ENCODE data around the gene OOSP2.
"Not testable (repeated sequence)": the region's sequence is repeated elsewhere in the genome, so short reads cannot be mapped to it uniquely, and the experiment has no call there.

The OOSP2 gene, protein sequence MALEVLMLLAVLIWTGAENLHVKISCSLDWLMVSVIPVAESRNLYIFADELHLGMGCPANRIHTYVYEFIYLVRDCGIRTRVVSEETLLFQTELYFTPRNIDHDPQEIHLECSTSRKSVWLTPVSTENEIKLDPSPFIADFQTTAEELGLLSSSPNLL

DNA sequence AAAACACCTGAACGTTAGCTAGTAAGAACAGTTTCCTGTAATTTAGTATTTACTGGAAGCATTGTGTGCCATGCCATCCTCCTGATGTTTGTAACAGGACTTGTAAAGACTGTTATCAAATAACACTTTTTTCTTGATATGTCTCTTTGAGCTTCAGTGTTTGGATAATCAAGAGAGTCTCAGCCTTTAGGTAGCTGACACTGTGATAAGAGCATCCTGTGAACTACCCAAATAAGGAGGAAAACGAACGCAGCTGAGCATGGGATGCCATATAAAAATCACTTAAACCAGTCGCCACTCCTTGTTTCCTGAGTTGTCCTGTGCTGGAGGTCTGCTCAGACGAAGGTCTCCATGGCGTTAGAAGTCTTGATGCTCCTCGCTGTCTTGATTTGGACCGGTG is at the start of gene OOSP2:
Gene OOSP2, plus strand, starts transcription at position 301 of the 400 bp plus-strand sequence. Its CDS starts 51 bp downstream, at position 352.
- DNase-seq, result no peak

DNA sequence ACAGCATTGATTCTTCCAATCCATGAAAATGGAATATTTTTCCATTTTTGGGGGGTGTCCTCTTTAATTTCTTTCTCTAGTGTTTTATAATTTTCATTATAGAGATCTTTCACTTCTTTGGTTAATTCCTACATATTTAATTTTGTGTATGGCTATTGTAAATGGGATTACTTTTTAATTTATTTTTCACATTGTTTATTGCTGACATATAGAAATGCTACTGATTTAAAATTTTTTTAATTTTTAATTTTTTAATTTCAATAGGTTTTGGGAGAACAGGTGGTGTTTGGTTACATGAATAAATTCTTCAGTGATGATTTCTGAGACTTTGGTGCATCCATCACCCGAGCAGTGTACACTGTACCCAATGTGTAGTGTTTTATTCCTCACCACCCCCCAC is 49.8 kb upstream of the OOSP2 start:
- no peak for DNase-seq

DNA sequence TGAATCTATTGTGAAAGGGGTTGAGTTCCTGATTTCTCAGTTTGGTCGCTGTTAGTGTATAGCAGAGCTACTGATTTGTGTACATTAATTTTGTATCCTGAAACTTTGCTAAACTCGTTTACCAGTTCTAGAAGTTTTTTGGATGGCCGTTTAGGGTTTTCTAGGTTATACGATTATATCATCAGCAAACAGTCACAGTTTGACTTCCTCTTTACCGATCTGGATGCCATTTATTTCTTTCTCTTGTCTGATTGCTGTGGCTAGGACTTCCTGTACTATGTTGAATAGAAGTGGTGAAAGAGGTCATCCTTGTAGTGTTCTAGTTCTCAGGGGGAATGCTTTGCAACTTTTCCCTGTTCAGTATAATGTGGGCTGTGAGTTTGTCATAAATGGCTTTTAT is 47.8 kb upstream of the OOSP2 start:
- no peak for DNase-seq

DNA sequence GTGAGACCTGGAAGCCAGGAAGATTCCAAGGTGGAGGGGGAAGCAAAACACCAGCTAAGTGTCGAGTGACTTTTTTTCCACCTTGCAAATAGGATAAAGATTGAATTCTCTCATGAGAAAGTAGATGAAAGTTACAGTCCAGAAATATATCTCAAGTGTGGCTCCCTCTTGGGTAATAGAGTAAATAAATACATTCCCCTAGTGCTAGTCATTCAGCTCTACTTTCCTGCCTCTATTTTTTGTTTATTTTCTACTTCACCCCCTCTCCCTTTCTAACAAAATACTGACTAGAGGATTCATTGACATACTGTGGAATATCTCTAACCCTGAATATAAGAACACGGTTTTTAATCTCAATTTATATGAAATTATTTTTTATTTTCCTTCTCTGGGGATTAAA is 42.4 kb upstream of the OOSP2 start:
- no peak for DNase-seq

DNA sequence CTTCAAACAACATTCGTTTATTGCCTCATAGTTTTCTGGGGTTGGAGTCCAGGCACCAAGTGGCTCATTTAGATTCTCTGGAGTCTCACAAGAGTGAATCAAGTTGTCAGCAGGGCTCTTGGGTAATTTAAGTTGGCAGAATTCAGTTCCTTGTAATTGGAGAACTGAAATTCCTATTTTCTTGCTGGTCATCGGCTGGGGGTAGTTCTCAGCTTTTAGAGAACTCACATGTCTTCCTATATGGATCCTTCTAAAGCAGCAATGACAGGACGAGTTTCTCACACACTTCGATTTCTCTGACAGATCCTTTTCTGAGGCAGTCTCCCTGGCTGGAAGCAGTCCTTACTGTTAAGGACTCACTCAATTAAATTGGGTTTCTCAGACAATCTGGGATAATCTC is 40.5 kb upstream of the OOSP2 start:
- no peak for DNase-seq

DNA sequence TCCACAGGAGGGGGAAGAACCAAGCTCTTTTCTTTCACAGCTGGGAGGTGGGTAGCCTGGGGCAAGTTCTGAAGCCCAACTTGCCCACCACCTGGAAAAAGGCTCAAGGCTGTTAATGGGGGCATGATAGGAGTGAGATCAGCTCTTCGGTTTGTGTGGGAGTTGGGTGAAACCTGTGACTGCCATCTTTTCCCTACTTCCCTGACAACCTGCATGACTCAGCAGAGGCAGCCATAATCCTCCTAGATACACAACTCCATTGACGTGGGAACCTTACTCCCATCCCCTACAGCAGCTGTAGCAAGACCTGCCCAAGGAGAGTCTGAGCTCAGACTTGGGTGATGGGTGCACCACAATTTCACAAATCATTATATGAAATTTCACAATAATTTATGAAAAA is 36.5 kb upstream of the OOSP2 start:
- no peak for DNase-seq

DNA sequence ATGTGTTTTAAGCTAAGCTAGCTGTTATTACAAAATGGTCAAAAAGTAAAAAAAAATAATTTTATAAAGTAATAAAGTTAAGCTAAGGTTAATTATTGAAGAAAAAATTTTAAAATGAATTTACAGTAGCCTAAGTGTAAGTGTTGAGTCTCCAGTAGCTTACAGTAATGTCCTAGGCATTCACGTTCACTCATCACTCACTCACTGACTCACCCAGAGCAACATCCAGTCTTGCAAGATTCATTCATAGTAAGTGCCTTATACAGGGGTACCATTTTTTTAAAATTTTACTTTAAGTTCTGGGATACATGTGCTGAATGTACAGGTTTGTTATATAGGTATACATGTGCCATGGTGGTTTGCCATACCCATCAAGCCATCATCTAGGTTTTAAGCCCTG is 34.8 kb upstream of the OOSP2 start:
- no peak for DNase-seq

DNA sequence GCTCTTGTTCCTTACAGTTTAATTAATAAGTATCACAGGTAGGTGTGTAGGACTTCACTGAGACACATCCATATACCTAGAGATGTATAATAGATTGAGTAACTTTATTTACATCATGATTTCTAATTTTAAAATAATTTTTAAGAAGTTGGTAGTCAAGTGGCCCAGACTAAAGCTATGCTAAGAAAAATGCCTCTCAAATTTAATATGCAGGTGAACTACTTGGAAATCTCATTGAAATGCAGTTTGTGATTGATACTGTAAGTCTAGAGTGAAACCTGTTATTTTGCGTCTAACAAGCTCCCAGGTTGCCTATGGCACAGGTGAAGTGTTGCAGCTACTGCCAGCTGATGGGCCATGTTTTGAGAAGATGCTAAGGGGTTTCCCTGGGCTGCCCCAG is 23.3 kb upstream of the OOSP2 start, which contains the start of gene OOSP4B:
Gene OOSP4B, plus strand, starts transcription at position 301 of the 400 bp plus-strand sequence.
- no peak for DNase-seq

DNA sequence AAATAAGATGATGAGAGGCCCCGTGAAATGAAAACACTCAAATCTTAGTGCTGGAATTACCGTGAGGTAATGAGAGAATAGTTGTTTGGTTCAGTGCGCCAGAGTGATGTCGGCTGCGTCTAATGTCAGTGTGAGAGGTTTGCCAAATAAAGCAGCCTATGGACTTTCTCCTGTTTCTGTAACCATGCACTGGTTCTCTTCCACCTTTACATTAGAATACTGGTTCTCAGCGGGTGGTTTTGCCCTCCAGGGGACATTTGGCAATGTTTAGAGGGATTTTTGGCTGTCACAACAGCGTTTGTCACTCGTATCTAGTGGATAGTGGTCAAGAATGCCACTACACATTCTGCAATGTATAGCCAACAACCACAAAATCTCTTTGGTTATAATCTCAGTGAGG is 22.2 kb upstream of the OOSP2 start:
- no peak for DNase-seq

DNA sequence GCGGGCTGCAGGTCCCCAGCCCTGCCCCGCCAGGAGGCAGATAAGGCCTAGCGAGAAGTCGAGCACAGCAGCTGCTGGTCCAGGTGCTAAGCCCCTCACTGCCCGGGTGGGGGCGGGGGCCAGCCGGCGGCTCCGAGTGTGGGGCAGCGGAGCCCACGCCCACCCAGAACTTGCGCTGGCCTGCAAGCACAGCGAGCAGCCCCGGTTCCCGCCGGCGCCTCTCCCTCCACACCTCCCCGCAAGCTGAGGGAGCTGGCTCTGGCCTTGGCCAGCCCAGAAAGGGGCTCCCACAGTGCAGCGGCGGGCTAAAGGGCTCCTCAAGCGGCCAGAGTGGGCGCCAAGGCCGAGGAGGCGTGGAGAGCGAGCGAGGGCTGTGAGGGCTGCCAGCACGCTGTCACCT is 19.8 kb upstream of the OOSP2 start:
- not testable (repeated sequence) for DNase-seq

DNA sequence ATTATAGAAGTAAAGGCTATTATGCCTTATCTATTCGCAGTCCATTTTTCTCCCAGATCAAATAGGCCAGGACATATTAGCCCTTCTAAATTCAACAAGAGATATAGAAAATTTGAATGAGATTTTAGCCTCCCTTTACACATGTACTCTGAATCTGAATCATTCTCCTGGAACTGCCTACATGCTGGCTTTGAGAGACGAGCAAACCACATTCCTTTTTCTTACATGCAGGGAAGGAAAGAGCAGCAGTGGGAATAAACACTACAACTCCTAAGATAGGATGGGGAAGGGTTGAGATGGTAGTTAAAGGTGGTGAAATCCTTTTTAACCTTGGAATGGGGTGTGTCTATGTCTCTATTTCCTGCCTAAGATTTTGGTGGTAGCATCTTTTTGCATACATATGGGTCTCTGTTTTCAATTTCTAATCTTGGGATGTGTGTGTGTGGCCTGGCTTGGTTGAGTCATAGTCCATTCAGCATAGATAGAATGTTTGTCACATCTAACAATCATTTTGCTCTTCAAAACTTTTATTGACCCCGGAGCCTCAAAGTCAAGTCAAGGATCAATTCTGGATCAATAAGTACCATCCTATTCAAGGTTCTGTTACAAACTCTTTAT is 11.1 kb upstream of the OOSP2 start:
- DNase-seq, result no peak

DNA sequence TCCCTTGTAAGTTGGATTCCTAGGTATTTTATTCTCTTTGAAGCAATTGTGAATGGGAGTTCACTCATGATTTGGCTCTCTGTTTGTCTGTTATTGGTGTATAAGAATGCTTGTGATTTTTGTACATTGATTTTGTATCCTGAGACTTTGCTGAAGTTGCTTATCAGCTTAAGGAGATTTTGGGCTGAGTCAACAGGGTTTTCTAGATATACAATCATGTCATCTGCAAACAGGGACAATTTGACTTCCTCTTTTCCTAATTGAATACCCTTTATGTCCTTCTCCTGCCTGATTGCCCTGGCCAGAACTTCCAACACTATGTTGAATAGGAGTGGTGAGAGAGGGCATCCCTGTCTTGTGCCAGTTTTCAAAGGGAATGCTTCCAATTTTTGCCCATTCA is 10.2 kb downstream of the OOSP2 start:
- not testable (repeated sequence) for DNase-seq

DNA sequence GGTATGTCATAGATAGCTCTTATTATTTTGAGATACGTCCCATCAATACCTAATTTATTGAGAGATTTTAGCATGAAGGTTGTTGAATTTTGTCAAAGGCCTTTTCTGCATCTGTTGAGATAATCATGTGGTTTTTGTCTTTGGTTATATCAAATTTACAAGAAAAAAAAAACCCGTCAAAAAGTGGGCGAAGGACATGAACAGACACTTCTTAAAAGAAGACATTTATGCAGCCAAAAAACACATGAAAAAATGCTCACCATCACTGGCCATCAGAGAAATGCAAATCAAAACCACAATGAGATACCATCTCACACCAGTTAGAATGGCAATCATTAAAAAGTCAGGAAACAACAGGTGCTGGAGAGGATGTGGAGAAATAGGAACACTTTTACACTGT is 10.6 kb downstream of the OOSP2 start:
- DNase-seq, result not testable (repeated sequence)

DNA sequence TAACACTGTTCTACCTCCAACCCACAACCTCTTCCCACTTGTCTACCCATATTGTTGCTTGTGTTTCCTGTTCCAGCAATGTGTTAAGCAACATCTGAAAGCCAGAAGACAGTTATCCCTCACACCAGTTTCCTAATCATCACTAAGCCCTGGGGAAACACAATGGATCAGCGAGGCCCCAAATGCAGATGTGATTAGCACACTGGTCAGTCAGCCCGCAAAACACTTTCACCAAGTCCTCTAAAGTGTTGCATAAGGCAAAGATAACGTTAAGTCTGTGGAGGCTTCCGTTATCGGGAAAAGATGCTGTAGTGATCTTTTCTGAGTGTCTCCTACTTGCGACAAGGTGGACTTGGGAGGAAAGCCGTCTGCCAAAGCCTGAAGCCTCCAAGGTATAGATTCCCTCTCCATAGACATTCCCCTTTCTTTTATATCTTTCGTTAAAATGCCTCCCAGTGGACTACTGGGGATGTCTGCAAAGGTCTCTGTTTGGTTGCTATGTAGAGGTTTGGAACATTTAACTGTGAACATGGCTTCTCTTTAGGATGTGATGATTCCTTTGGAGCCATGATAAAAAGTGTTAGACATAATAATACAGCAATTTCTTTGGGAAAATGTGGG is 16.2 kb downstream of the OOSP2 start, which contains the start of gene MS4A3:
Gene MS4A3, plus strand, starts transcription at position 317 of the 621 bp plus-strand sequence. CDS start 4,496 bp downstream, outside the sequence.
- DNase-seq, result no peak

DNA sequence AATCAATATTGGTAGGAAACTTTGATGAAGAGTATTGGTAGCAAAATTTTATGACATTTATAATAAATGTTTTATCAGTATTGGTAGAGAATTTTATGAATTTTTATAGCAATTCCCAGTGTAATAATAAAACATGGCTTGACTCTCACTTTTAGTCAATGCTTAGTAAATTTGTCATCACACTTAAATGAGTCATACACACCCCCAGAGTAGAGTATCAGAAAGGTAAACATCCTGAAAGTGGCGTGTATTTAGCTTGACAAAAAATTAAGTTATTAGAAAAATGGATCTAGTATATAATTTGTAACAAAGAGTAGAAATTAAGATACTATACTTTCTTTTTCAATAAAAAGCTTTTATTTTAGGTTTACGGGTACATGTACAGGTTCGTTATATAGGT is 18.8 kb downstream of the OOSP2 start:
- DNase-seq, result no peak

DNA sequence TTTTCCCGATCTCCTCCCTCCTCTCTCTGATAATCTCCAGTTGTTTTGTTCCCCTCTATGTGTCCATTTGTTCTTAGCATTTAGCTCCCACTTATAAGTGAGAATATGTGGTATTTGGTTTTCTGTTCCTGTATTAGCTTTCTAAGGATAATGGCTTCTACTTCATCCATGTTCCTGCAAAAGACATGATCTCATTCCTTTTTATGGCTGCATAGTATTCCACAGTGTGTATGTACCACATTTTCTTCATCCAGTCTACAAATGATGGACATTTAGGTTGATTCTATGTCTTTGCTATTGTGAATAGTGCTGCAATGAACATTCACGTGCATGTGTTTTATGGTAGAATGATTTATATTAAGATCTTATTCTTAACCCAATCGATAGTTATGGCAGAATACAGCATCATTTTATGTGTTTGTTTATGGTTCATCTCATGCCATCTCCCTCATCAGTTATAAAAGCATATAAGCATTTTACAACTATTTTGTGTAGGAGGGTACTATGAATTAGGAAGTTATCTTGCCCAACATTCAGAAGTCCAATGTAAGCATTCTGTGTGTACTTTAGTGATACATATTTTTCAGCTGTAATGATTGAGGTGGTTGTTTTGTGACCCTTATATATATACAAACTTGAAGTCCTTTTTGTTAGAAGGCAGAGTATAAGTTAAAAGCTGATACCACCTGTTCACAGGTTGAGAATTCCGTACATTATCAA is 19.5 kb downstream of the OOSP2 start:
- DNase-seq, result no peak

DNA sequence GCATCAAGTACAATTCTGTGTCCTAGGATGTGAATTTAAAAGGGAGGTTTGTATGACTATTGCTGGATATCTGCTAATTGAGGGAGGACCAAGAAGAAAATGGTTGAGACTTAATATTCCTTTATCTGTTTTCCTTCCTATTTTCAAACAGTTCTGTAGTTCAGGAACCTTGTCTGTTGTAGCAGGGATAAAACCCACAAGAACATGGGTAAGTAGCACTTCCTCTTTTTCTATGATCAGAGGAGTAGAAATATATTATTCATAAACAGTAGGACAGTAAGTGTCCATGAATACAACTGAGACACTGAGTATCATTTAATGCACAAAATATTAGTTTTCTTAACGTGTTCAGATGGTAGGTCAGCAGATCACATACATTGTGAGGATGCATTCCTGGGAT is 23.9 kb downstream of the OOSP2 start:
- DNase-seq, result no peak

DNA sequence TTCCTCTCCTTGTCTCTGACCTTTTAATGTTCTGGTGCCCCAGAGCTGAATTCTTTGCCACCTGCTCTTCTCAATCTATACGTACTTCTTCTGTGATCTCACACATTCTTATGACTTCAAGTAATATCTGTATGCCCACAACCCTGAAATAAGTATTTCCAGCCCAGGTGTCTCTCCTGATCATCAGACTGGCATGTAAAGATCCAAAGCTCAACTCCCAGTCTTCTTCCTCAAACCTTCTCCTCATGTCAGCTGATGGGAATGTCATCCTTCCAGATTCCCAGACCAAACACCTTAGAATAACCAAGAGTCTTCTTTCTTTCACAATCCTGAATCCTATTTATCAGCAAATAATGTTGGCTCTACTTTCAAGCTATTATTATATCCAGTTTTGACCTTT is 25.6 kb downstream of the OOSP2 start:
- DNase-seq, result no peak

DNA sequence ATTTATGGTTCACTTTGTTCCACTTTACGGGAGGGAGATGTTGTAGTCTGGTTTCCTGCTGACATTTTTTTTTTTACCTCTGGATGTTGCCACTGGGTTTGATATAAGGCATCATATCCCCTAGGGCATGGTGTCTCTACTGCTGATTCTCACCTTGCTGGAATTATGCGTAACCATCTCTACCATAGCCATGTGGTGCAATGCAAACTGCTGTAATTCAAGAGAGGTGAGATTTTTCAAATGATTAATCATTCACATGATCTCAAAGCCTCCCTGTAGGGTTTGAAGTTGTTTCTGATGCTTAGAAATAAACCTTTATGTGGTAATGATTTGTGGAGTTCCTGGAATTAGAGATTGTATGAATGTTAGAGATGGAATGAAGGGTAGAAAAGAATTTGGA is 29.2 kb downstream of the OOSP2 start:
- DNase-seq, result no peak

DNA sequence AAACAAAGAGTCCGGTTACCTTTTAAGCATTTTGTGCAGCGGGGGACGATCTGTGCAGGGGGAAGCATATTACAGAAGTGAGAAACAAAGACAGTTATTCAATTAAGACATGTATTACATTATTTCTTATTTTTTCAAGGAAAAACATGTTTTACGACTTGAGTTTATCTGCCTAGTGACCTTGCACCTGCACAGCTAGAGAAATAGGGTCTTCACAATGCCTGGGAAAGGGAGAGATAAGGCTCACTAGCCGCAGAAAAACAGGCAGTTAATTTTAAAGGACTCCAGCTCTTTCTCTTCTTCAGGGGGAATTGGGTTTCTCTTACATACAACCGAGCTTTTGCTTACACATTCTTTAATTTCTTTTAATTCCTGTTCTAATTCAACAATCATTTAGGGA is 31.4 kb downstream of the OOSP2 start:
- not testable (repeated sequence) for DNase-seq

DNA sequence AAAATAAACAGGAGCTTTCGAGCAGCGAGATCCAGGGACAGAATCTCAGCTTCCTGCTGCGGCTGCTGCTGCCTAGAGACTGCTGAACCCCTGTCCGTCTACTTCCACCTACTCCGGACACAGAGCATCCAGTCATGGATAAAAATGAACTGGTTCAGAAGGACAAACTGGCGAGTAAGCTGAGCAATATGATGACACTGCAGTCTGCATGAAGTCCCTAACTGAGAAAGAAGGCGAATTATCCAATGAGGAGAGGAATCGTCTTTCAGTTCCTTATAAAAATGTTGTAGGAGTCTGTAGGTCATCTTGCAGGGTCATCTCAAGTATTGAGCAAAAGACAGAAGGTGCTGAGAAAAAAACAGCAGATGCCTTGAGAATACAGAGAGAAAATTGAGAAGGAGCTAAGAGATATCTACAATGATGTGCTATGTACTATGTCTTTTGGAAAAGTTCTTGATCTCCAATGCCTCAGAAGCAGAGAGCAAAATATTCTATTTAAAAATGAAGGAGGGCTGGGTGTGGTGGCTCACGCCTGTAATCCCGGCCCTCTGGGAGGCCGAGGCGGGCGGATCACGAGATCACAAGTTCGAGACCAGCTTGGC is 37.1 kb downstream of the OOSP2 start:
- no peak for DNase-seq

DNA sequence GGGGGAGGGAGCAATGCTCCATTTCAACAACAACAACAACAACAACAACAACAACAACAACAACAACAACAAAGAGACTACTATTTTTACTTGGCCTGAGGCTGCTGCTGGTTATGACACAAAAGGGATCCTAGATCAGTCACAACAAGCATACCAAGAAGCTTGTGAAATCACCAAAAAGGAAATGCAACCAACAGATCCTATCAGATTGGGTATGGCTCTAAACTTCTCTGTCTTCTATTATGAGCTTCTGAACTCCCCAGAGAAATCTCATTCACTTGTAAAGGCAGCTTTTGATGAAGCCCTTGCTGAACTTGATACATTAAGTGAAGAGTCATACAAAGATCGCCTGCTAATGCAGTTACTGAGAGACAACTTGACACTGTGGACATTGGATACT is 37.8 kb downstream of the OOSP2 start:
- no peak for DNase-seq

DNA sequence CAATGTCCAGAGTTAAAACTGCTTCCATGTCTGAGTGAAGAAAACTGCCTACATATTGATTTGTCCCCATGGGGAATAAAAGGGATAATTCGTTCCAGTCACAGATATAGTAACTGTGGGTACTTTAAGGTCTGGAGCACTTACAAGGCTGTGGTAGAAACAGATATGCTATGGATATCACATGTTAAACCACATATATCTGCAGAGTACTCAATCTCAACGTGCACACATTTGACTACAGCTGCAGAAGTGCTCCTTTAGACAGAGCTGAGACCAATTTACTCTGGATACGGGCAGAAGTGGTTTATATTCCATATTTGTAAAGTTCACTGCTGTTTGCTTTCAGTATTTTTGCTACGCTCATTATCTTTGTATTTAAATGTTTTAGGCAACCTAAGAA is 38.5 kb downstream of the OOSP2 start:
- DNase-seq, result no peak

All from right forelimb (tissue), 1 donor.